ENCODE measurements around the gene NHLH1.

DNA sequence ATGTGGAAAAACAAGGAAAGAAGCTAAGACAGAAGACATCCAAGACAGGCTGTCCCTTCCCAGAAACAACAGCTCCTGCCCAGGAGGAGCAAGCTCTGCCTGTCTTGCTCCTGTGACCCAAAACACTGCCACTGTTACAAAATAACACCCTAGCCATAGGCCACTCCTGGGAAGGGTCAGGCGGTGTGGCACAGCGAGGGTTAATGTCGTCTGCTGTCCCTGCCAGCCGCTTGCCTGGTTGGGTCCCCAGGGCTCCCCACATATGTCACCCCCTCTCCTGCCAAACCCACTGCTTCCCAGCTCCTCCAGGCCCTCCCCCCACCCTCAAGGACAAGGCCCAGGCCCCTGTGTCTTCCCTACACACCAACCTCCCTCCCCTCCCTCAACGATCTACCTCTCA lies 3.9 kb upstream of the NHLH1 start:
- no peak for TF ChIP-seq CTCF (IDR thresholded peaks at IDR 0.05)
- no peak for TF ChIP-seq POLR2A (IDR thresholded peaks at IDR 0.05)

Measured in gastroesophageal sphincter (tissue), 3 donors.